NK-92 treated with Interleukin-12 subunit alpha and Interleukin-12 subunit beta, amount 100 ng/mL, for 24 hours (cell line): ENCODE data around the gene PHLDA3.

Experiments used
- DNase-seq: peaks from one replicate; lab custom pipeline; 2025; lab: John Stamatoyannopoulos, UW

PHLDA3 gene

GRCh38 chr1:201468844-201469644 is at the start of gene PHLDA3:
PHLDA3 (minus strand) TSS chr1:201469188; CDS start chr1:201468786, 402 bp downstream.
- no peak for DNase-seq

GRCh38 chr1:201518071-201518470 is 49.1 kb upstream of the PHLDA3 start:
- DNase-seq, result no peak

GRCh38 chr1:201517631-201518030 is 48.6 kb upstream of the PHLDA3 start:
- DNase-seq, result no peak

- no peak for DNase-seq
These were observed 47.6 kb upstream of the PHLDA3 start for GRCh38 chr1:201516511-201517127.

GRCh38 chr1:201515895-201516294 is 46.9 kb upstream of the PHLDA3 start:
- no peak for DNase-seq

- DNase-seq, result no peak
These were observed 46.2 kb upstream of the PHLDA3 start for GRCh38 chr1:201515062-201515750.

- DNase-seq, result no peak
These were observed 45.5 kb upstream of the PHLDA3 start for GRCh38 chr1:201514466-201514865.

- DNase-seq, result no peak
These were observed 44.7 kb upstream of the PHLDA3 start for GRCh38 chr1:201513498-201514243.

- DNase-seq, result no peak
These were observed 43.1 kb upstream of the PHLDA3 start for GRCh38 chr1:201511941-201512539.

GRCh38 chr1:201511396-201511940 is 42.5 kb upstream of the PHLDA3 start:
- DNase-seq, result no peak

GRCh38 chr1:201510734-201511133 is 41.7 kb upstream of the PHLDA3 start:
- no peak for DNase-seq

GRCh38 chr1:201509601-201510374 is 40.8 kb upstream of the PHLDA3 start:
- no peak for DNase-seq

GRCh38 chr1:201508809-201509208 is 39.8 kb upstream of the PHLDA3 start:
- DNase-seq, result no peak

GRCh38 chr1:201507360-201507675 is 38.3 kb upstream of the PHLDA3 start:
- DNase-seq, result no peak

GRCh38 chr1:201506557-201507359 is 37.8 kb upstream of the PHLDA3 start, which contains the start of gene CSRP1:
CSRP1 (minus strand) TSS chr1:201507123; CDS start chr1:201496303, 10,820 bp downstream.
- peak; percentile 71 for DNase-seq

GRCh38 chr1:201506092-201506491 is 37.1 kb upstream of the PHLDA3 start:
- no peak for DNase-seq

GRCh38 chr1:201505503-201505890 is 36.5 kb upstream of the PHLDA3 start:
- no peak for DNase-seq

- DNase-seq, result no peak
These were observed 36.0 kb upstream of the PHLDA3 start for GRCh38 chr1:201504799-201505502.

GRCh38 chr1:201504179-201504631 is 35.2 kb upstream of the PHLDA3 start:
- DNase-seq, result no peak
